ENCODE results near the gene NR2F2. TPM values are rescaled to one million over a fixed set of nuclear protein-coding genes. Genes with fewer than 3 reads are reported as not detected.

The NR2F2 gene
- polyA plus RNA-seq, 1 donor from 2014 or later, result 0.07 TPM

DNA sequence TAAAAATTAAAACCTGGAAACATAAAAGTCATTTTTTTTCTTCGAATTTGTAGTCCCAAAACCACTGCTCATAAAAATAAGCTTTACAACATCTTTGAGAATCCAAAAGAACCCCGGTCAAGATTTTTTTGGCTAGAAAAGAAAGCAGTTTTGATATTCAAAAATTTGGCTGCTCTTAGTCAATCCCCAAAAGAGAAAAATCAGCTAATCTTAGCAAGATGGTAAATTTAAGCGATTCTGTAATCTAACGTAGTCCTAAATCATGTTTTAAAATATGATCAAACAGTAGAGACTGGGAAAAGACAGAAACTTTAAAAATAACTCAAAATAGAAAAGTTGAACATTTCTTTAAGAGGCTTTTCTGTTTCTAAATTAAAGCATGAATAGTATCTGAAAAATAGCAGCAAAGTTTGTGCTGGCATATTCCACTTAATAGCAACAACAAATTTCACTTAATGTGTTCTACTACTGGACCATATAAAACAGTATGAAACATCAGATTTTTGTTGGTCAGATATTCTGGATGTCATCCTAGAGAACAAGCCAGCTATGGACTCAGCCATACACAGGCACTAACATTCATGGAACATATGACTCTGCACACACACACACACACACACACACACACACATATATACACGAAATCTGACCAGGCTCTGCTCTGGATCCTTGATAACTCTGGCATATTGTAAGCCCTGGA, 19.1 kb upstream of the NR2F2 start:
- TF ChIP-seq SMC3 (conservative IDR thresholded peaks at IDR 0.05; ENCODE audit: poor library complexity) (no peak), RAD21 (conservative IDR thresholded peaks at IDR 0.05) (no peak), MXI1 (conservative IDR thresholded peaks at IDR 0.05; ENCODE audit: poor library complexity, severe bottlenecking) (no peak), POLR2AphosphoS5 (IDR thresholded peaks at IDR 0.05) (no peak), EP300 (conservative IDR thresholded peaks at IDR 0.05; ENCODE audit: poor library complexity, severe bottlenecking) (no peak), EZH2 (IDR thresholded peaks at IDR 0.05; ENCODE audit: borderline replicate concordance, insufficient read depth, low read length, poor library complexity, severe bottlenecking) (no peak), TAF1 (IDR thresholded peaks at IDR 0.05; ENCODE audit: low read depth) (no peak)
- TF ChIP-seq, protein P1, sequence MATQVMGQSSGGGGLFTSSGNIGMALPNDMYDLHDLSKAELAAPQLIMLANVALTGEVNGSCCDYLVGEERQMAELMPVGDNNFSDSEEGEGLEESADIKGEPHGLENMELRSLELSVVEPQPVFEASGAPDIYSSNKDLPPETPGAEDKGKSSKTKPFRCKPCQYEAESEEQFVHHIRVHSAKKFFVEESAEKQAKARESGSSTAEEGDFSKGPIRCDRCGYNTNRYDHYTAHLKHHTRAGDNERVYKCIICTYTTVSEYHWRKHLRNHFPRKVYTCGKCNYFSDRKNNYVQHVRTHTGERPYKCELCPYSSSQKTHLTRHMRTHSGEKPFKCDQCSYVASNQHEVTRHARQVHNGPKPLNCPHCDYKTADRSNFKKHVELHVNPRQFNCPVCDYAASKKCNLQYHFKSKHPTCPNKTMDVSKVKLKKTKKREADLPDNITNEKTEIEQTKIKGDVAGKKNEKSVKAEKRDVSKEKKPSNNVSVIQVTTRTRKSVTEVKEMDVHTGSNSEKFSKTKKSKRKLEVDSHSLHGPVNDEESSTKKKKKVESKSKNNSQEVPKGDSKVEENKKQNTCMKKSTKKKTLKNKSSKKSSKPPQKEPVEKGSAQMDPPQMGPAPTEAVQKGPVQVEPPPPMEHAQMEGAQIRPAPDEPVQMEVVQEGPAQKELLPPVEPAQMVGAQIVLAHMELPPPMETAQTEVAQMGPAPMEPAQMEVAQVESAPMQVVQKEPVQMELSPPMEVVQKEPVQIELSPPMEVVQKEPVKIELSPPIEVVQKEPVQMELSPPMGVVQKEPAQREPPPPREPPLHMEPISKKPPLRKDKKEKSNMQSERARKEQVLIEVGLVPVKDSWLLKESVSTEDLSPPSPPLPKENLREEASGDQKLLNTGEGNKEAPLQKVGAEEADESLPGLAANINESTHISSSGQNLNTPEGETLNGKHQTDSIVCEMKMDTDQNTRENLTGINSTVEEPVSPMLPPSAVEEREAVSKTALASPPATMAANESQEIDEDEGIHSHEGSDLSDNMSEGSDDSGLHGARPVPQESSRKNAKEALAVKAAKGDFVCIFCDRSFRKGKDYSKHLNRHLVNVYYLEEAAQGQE (IDR thresholded peaks at IDR 0.05; ENCODE audit: borderline replicate concordance), result no peak
- TF ChIP-seq, protein P2, sequence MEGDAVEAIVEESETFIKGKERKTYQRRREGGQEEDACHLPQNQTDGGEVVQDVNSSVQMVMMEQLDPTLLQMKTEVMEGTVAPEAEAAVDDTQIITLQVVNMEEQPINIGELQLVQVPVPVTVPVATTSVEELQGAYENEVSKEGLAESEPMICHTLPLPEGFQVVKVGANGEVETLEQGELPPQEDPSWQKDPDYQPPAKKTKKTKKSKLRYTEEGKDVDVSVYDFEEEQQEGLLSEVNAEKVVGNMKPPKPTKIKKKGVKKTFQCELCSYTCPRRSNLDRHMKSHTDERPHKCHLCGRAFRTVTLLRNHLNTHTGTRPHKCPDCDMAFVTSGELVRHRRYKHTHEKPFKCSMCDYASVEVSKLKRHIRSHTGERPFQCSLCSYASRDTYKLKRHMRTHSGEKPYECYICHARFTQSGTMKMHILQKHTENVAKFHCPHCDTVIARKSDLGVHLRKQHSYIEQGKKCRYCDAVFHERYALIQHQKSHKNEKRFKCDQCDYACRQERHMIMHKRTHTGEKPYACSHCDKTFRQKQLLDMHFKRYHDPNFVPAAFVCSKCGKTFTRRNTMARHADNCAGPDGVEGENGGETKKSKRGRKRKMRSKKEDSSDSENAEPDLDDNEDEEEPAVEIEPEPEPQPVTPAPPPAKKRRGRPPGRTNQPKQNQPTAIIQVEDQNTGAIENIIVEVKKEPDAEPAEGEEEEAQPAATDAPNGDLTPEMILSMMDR (IDR thresholded peaks at IDR 0.05; ENCODE audit: poor library complexity, severe bottlenecking), result no peak
- Histone ChIP-seq H3K4me3 (ENCODE audit: low read length) (no peak overlapping the region), H3K27me3 (ENCODE audit: insufficient read depth, low read depth, low read length) (peaks cover 16% of the 10 kb centered on the region)

DNA sequence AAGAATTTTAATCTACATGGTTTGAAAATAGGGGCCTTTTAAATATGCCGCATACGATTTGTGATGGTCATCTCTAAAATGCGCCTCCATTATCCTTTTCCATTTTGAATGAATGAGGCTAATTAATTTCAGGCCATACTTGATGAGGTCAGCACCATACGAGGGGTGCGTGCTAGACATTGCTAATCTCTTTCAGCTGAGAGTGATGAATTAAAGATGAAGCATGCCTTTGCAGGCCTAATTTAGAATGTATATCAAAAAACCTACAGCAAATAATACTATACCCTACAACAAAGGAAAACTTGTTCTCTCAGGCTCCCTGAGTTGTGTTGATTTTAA, 18.6 kb upstream of the NR2F2 start:
- no peaks in the 10 kb centered on the region for H3K9me2 ChIP-seq (ENCODE audit: insufficient read depth, low read length)
- no peak overlapping the region for H3K27ac ChIP-seq (ENCODE audit: low read length)
- H3K4me3 ChIP-seq (ENCODE audit: low read length), result no peak overlapping the region
- H4K20me1 ChIP-seq (ENCODE audit: insufficient read depth), result no peaks in the 10 kb centered on the region
- no peaks in the 10 kb centered on the region for H3K9me3 ChIP-seq (ENCODE audit: low read length)
- H3K36me3 ChIP-seq (ENCODE audit: insufficient read depth, low read length), result no peaks in the 10 kb centered on the region
- no peaks in the 10 kb centered on the region for H3K79me2 ChIP-seq (replicated peaks; ENCODE audit: insufficient read depth, low read length)
- no peaks in the 10 kb centered on the region for H3F3A ChIP-seq (ENCODE audit: insufficient read depth, low read length, poor library complexity, severe bottlenecking)
- TF ChIP-seq MXI1 (conservative IDR thresholded peaks at IDR 0.05; ENCODE audit: poor library complexity, severe bottlenecking) (no peak), EP300 (conservative IDR thresholded peaks at IDR 0.05; ENCODE audit: poor library complexity, severe bottlenecking) (no peak), TAF1 (IDR thresholded peaks at IDR 0.05; ENCODE audit: low read depth) (no peak)
- H2AFZ ChIP-seq (ENCODE audit: low read depth, low read length), result no peak overlapping the region
- H3K4me2 ChIP-seq (ENCODE audit: low read length), result no peak overlapping the region
- no peak overlapping the region for H3K9ac ChIP-seq (ENCODE audit: low read length)
- peaks cover 21% of the 10 kb centered on the region for H3K27me3 ChIP-seq (ENCODE audit: insufficient read depth, low read depth, low read length)

More for the DNA sequence above, 19.1 kb upstream of the NR2F2 start:
- Histone ChIP-seq H3F3A (ENCODE audit: insufficient read depth, low read length, poor library complexity, severe bottlenecking) (no peaks in the 10 kb centered on the region), H2AFZ (ENCODE audit: low read depth, low read length) (no peak overlapping the region), H3K9me2 (ENCODE audit: insufficient read depth, low read length) (no peaks in the 10 kb centered on the region), H3K4me2 (ENCODE audit: low read length) (no peak overlapping the region), H3K9me3 (ENCODE audit: low read length) (no peaks in the 10 kb centered on the region), H3K27ac (ENCODE audit: low read length) (no peak overlapping the region), H3K9ac (ENCODE audit: low read length) (no peak overlapping the region), H3K79me2 (replicated peaks; ENCODE audit: insufficient read depth, low read length) (no peaks in the 10 kb centered on the region), H4K20me1 (ENCODE audit: insufficient read depth) (no peaks in the 10 kb centered on the region), H3K36me3 (ENCODE audit: insufficient read depth, low read length) (no peaks in the 10 kb centered on the region)

Measured in neural cell (in vitro differentiated cells).